GM12874 (cell line): ENCODE data around the gene SPRR2G.

Experiments
- TF ChIP-seq, protein P1 (sequence below): IDR thresholded peaks from 2 replicates; pipeline ENCODE4 v1.5.1; 2011; ENCODE audit warnings: low read depth, mild to moderate bottlenecking, control low read depth, low read length, moderate library complexity; ENCODE audit not compliant: insufficient read depth

SPRR2G gene

DNA sequence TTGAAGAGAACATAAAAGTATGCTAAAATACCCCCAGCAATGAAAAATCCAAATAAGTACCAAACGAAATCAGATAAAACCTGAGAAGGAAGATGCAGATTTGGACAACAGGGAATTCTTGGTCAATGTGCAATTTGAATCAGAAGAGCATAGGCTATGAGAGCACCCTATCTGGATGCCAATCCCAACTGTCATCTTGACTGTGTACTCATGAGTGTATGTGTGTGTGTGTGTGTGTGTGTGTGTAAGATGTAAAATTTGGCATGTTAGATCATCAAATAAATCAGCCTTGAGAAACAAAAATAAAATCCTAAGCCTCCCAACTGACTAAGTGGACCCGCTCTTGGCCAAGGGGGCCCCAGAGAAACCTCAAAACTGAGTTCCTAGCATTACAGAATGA, 18.0 kb upstream of the SPRR2G start:
- TF ChIP-seq, protein P1, sequence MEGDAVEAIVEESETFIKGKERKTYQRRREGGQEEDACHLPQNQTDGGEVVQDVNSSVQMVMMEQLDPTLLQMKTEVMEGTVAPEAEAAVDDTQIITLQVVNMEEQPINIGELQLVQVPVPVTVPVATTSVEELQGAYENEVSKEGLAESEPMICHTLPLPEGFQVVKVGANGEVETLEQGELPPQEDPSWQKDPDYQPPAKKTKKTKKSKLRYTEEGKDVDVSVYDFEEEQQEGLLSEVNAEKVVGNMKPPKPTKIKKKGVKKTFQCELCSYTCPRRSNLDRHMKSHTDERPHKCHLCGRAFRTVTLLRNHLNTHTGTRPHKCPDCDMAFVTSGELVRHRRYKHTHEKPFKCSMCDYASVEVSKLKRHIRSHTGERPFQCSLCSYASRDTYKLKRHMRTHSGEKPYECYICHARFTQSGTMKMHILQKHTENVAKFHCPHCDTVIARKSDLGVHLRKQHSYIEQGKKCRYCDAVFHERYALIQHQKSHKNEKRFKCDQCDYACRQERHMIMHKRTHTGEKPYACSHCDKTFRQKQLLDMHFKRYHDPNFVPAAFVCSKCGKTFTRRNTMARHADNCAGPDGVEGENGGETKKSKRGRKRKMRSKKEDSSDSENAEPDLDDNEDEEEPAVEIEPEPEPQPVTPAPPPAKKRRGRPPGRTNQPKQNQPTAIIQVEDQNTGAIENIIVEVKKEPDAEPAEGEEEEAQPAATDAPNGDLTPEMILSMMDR, result no peak

DNA sequence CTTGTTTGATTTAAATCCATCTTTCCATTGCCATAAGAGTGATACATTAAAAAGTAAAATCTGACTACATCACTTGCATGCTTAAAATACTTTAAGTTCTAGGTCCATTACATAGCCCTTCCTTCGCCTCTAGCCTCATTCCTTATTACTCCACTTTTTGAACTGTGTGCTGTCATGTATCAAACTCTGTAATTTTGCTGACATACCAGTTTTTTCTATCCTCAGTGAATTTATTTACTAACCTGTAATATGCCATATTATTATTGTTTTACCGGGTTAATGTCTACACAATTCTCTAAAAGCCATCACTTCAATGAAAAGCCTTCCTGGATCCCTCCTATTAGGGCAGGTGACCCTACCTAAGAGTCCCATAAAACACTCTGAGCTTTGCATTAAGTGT, 4.9 kb upstream of the SPRR2G start:
- TF ChIP-seq, protein P1, result no peak

DNA sequence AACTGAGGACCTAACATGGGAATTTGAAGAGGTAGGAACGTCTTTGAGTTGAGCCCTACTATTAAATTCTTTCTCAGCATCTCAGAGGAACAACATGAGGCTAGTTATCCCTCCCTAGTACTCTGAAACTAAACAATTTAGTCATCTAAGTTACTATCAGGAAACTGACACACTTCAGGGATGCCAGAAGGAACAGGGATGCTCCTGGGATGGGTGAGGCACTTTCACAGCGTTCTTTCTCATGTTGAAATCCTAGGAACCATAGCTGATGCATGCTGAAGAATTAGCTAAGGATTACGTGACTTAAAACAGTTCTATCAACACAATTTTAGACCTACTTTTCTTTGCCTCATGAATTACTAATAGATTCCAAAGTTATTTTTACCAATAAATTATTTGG, 1.8 kb upstream of the SPRR2G start:
- TF ChIP-seq, protein P1, result no peak

DNA sequence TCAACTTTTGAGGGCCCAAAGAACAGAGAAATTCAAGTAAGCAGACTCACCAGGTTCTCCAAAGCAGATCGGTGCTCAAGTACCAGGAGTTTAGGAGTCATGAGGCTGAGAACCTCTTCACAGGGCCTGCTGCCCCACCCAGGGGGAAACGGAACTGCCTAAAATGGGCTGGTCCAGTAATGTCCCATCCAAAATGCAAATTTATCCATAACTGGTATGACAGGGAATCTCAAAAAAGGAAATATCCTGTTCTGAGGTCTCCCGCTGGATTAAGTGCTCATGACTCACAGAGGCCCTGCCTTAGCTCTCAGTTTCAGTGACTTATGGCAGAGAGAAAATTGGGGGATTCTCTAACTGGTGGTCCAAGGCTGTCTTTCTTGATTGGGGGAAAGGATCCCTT, 9.3 kb downstream of the SPRR2G start:
- TF ChIP-seq, protein P1, result no peak

DNA sequence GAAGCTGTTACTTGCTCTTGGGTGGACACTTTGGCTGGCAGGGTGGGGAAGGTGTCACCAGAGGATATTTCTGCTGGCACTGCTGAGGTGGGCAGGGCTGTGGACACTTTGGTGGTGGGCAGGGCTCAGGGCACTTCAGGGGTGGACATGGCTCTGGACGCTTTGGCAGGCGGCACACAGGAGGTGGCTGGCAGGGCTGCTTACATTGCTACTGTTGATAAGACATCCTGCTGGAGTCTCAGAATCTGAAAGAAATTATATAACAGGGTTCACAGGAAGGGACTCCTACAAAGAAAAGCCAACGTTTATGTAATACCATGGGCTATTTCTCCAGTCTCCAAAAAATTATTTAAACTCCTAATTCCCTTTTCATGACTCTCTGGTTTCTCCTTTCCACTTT, 10.2 kb downstream of the SPRR2G start:
- TF ChIP-seq, protein P1, result no peak

DNA sequence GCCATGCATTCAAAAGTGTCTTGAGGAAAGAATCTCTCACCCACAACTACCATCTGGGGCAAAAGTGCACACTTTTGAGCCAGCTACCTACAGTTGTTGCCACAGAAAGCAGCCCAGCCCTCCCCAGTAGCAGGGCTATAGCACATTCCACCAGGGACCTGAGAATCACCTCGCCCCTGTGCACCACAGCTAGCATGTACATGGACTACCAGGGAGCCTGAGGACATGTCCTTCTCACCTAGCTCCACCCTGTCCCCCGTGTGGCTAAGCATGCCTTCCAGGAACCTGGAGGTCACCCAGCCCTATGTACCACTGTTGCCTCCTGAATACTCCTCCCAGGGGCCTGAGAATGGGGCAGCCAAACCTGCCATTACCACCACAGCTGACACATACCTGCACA, 16.9 kb downstream of the SPRR2G start:
- TF ChIP-seq, protein P1, result no peak

DNA sequence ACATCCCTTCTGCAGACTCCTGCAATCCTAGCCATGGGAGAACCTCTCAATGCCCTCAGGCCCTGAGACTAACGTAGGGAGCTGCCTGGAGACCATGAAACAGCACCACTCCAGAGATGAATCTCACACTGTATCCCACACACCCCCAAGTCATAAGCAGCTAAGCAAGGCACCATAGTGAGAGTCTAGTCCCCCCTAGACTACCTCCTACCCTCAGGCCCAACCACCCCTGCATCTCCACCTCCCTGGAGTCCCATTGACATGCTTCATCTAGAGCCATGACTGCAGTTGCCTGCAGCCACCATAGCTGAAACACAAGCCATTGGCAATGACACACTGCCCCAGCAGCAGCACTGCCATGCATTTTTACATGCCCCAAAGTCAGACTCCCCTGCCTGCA, 17.4 kb downstream of the SPRR2G start:
- TF ChIP-seq, protein P1, result no peak

DNA sequence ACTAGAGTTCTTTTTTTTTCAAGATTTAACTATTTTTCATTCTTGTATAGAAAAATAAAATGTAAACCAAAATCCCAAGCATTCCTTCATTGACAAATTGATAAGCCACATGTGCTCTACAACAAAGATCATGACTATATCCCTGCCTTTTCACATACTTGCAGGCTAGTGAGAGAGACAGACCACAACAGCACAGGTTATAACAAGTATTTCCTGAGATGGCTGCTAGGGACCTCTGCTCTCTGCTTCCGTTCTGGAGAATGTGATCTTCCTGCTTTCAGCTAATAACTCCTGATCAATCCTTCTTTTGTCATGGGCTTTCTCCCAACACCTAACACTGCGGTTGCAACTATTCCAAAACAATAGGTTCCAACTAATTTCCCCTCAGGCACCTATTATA, 23.4 kb downstream of the SPRR2G start:
- TF ChIP-seq, protein P1, result no peak
